GM12801 (cell line): ENCODE measurements around the gene ILKAP.

Experiments used
- TF ChIP-seq, protein P1 (sequence below): IDR thresholded peaks from one replicate; pipeline ENCODE4 v1.5.1; 2011; ENCODE audit warnings: control low read depth; ENCODE audit not compliant: insufficient read length; ENCODE audit errors: extremely low read depth

Gene ILKAP

DNA sequence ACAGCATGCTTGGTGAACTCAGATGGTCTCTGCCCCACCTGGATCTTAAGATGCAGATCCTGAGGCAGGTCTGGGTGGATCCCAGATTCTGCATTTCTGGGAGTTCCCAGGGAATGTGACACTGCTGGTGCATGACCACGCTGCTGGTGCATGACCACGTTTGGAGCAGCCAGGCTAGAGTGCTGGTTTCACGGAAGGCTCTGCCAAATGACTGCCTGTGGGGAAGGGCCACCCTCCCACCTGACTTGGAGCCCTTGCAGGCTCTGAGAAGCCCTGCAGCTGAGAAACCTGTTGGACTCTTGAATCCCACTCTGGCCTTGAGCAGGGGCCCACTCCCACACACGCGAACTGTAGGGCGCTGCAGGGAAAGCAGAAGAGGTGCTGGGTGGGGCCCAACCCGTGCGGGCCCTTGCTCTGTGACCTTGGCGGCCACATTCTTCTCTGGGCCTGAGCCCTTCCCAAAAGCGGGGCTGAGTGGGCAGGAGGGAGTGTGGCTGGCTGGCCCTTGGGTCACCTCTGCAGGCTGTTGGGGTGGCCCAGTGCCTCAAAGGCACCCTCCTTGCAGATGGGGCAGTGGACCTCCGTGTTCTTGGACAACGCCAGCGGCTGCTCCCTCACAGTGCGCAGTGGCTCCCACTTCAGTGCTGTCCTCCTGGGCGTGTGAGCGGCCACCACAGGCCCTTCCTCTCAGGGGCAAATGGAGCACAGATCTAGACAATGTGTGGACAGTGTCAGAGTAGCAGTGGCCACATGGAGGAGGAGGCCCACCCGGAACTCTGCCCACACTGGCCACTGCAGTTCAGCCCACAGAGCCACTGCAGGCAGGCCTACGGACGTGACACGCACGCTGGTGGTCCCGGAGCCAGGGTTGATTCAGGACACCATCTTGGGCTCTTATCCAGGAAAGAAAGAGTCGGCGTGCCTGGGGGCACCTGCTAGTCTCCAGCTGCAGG lies 36.8 kb downstream of the ILKAP start:
- TF ChIP-seq, protein P1, sequence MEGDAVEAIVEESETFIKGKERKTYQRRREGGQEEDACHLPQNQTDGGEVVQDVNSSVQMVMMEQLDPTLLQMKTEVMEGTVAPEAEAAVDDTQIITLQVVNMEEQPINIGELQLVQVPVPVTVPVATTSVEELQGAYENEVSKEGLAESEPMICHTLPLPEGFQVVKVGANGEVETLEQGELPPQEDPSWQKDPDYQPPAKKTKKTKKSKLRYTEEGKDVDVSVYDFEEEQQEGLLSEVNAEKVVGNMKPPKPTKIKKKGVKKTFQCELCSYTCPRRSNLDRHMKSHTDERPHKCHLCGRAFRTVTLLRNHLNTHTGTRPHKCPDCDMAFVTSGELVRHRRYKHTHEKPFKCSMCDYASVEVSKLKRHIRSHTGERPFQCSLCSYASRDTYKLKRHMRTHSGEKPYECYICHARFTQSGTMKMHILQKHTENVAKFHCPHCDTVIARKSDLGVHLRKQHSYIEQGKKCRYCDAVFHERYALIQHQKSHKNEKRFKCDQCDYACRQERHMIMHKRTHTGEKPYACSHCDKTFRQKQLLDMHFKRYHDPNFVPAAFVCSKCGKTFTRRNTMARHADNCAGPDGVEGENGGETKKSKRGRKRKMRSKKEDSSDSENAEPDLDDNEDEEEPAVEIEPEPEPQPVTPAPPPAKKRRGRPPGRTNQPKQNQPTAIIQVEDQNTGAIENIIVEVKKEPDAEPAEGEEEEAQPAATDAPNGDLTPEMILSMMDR: no peak

DNA sequence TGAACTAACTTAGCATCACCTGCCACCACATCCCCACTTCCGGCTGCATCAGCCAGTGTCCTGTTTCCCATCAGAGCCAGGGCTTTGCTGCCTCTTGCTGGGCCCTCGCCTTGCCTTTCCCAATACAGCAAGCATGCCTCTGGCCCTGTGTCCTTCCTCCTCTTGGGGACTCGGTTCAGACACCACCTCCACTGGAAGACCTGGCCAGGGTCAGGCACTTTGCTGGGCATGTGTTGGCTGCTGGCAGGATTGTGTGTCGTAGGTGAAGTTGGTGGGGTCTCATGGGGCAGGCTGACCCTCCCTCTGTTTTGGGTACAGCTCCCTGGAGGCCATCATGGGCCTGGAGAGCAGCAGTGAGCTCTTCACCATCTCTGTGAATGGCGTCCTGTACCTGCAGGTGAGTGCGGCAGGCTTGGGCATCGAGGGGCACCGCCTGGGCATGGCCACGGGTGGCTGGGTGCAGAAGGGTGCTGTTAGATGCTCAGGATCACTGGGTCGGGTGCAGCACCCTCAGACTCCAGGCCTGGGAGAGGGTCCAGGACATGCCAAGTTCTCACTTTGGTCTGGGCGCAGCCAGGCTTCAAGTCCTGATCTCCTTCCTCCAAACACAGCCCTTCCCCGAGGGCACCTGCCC lies 38.1 kb downstream of the ILKAP start:
- TF ChIP-seq, protein P1: no peak

DNA sequence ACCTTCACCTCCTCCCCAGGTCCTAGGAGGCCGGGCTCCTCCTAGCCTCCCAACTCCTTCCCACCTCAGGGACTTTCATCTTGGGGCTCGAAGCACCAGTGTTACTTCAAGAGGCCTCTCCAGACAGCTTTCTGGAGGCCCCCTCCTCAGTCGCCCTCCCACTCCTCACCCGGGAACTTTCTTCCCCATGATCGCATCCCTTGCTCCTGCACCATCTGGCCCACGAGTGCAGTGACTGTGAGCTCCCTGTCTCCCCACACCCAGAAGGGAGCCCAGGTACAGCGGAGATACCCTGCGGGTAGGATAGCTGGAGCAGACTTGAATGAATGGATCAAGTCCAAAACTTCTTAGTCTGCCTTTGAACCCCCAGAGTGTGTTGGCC lies 38.6 kb downstream of the ILKAP start:
- TF ChIP-seq, protein P1: no peak

- TF ChIP-seq, protein P1: no peak
These were observed 39.9 kb downstream of the ILKAP start for GRCh38 chr2:238163481-238164198.

DNA sequence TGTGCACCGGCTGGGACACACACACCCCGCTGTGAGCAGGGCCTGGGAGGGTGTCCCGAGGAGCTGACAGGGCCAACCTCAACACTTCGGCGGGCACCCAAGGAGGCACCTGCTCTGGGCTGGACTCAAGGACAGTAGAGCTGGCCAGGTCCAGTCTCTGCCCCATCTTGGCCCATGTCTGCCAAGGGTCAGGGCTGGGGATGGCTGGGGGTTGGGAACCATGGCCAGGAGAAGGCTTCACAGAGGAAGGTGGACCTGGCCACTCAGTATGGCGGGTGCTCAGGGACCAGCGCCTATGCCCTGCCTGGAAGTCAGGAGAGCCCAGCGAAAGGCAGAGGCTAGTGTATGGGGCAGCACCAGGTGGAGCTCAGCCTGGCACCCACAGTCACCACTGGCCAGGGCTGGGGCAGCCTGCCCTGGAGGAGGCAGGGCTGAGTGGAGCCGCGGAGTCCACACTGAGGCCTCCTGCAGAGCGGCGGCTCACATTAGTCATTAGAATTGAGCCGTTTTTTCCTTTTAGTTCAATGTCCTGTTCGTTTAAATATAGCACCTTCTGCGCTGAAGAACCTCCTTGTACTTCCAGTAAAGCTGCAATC lies 40.6 kb downstream of the ILKAP start:
- TF ChIP-seq, protein P1: no peak

DNA sequence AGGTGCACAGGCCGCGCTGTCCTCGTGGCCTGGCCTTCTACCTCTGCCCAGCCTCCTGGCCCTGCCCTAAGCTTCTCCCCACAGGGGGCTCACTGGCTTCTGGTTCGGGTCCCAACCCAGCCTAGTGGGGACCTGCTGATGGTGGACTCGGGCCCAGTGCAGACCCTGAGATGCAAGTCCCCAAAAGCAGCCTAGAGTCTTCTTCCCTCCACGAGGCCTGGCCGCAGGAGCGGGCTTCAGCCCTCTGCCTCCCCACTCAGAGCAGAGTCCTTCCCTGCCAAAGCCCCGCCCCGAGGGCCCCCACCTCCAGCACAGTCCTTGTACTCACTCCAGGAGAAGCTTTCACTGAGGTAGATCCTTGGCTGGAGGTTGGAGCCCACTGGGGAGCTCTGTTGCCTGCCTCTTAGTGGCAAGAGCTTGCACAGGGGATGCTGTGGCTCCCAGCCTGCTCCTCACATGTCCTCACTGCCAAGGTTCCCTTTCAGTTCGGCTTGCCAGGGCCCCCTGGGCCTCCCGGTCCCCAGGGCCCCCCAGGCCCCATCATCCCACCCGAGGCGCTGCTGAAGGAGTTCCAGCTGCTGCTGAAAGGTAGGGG lies 41.1 kb downstream of the ILKAP start:
- TF ChIP-seq, protein P1: no peak
